EL (cell line): ENCODE results near the gene PC.

Experiments
- DNase-seq: peaks from one replicate; pipeline ENCODE4 v3.0.0-alpha.2; 2016

Gene PC

DNA sequence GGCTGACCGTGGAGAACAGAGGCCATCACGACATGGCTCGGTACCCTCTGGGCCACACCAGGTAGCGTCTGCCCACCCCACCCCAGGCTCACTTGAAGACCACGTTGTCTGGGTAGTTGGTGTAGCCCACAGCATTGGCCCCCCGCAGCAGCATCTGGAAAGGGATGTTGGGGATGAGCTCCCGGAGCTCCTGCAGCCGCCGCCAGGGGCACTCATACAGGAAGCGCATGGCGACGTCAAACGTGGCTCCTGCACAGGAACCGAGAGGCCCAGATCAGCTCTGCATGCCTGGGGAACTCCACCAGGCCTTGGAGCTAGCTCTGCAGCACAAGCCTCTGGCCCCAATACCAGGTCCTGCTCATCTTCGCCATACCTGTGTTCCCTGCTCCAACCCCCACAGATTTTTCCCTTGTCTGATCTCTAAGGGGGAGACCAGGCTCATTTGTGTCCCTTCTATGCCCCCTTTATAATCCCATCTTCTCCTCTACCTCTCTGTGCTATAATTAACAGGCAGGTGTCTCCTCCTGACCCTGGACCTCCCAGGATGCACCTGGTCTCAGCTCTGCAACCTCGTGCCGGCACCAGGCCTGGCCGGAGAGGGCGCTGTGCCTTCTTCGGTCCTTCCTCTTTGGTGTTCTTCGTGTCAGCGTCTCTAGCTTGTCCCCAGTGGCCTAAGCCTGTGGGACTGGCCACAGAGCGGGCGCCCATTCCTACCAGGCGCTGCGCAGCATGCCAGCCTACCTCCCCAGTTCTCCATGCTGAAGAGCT lies 106.3 kb downstream of the PC start:
- DNase-seq = no peak

- no peak for DNase-seq
Observed at GRCh38 chr11:66851239-66851596, 107.0 kb downstream of the PC start.

DNA sequence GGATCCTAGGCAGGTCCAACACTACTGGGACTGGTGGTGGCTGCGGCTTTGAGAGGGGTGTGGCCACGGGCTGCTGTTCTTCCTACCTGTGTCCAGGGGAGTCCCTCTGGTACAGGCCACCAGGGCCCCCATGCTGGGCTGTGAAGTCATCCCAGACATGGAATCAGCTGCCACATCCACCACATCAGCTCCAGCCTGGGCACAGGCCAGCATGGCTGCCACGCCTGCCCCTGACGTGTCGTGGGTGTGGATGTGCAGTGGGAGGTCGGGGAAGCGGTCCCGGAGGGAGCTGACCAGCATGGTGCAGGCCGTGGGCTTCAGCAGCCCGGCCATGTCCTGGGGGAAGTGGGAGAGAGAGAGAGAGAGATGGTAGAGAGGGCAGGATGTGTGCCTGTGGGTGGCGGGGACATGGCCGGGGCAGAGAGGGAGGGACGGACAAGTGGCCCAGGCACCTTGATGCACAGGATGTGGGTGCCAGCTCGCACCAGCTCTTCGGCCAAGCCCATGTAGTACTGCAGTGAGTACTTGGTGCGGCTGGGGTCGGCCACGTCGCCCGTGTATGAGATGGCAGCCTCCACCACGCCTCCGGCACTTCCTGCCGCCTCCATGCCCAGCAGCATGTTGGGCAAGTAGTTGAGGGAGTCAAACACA lies 107.5 kb downstream of the PC start:
- DNase-seq = no peak

DNA sequence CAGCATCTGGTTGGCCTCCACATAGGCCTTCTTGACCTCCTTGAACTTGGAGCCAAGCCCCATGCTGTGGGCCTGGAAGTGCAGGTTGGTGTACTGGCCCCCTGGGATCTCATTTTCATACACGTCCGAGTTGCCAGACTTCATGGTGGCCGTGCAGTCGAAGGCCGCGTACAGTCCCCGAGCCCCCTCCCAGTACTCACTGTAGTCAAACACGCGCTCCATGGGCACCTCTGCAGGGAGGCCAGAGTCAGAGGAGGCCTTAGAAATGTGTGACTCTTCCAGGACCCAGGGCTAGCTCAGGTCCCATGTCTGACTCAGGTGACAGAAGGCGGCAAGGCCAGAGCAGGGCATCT lies 108.0 kb downstream of the PC start:
- no peak for DNase-seq

DNA sequence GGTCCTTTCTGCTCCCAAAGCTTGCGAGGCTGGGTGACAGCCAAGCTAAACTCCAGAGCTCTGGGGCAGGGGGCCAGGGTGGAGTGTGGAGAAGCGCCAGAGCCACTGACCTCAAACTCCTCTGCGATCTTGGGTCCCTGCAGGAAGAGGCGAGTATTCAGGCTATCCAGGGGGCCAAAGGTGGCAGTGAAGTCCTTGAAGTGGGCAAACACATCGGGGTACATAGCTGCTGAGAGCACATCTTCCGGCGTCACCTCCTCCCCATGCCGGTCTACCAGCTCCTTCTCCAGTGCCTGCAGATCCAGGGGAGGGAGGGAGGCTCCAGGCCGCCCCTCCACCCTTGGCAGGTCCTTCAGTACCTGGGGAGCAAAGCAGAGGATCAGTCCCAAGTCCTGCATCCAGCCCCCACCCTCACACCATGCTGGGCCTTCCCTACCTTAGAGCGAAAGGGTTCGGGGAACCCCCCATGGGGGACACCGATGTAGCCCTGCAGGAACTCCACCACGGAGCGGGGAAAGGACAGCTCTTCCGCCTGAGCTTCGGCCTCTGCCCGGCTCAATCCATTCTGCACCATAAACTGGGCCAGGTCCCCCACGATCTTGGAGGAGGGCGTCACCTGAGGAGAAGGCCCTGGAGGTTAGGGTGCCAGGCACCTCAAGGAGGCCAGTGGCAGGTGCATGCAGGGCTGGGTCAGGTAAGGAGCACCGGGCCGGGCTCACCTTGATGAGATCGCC lies 108.5 kb downstream of the PC start:
- no peak for DNase-seq

DNA sequence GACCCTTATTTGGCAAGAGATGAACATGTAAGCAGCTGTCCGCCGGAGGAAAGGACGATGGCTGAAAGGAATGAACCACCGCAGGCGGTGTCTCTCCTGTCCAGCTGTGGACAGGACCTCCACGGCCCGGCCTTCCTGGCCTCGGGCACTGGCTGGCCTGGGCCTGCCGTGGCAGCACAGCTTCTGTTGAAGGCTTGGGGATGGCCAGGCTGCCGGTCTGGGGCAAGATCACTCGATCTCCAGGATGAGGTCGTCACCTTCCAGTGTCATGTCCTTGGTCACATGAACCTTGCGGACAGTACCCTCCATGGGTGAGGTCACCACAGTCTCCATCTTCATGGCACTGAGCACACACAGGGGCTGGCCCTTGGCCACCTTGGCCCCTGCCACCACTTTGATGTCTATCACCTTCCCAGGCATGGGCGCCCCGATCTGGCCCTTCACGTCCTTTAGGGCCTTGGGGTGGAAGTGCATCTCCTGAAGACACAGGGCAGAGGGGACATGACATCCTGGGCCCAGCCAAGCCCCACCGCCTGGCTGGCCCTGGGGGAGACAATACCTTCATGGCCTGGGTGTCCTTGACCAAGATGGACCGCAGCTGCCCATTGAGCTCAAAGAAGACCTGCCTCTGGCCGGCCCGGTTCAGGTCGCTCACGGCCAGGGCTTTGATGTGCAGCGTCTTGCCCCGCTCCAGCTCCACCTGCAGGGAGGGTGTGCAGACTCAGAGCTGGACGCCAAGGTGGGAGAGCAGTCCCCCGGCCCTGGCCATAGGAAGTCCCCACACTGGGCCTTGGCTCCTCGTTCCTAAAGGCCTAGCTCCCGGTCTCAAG lies 109.3 kb downstream of the PC start:
- DNase-seq = no peak

GRCh38 chr11:66847461-66848232 lies 110.5 kb downstream of the PC start:
- no peak for DNase-seq

DNA sequence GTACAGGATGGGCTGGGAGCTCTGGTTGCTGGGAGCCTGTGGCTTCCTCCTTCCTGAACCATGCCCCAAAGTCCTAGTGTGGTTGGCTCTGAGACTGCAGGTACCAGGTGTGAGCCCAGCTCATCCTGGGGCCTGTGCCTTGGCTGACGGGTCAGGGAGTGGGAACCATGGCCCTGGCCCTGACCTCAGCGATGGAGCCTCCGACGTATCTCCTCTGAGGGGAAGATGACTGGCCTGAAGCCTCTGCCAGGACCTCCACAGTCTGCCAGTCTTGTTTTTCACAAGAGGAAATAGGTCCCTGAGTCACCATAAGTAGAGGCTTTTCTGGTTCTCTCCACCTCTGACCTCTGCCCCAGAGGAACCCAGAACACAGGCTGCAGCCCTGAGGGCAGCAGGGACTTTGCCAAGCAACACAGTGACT lies 111.5 kb downstream of the PC start:
- DNase-seq = no peak

- DNase-seq = no peak
Observed at GRCh38 chr11:66845876-66846212, 112.3 kb downstream of the PC start.

DNA sequence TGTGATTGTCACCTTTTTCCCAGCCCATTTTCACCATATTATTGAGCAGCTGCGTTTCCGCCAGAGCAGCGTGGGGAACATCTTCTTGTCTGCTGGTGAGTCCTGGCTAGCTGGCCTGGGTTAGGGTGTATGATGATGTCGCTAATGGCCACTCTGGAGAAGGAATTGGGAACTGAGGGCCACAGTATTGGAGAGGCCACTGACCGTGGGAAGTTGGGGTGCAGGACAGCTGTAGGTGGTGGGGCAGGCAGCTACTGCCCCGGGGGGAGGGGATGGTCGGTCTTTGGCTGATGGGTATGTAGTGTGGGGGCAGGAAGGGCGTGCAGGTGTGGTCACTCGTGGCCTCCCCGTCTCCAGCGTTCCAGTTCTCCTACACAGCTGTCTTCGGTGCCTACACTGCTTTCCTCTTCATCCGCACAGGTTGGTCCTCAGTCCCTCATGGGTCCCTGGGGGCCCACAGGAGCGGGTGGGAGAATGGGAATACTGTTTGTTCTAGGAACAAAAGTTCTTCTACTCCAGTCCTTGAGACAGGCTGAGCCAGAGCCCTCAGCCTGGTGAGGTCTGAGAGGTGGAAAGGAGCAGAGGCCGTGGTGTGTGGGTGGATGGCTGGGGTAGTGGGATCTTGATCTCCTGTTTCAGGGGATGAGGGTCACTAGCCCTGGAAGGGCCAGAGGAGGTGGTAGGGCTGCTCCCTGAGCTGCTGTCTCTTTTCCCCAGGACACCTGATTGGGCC lies 112.9 kb downstream of the PC start:
- no peak for DNase-seq

DNA sequence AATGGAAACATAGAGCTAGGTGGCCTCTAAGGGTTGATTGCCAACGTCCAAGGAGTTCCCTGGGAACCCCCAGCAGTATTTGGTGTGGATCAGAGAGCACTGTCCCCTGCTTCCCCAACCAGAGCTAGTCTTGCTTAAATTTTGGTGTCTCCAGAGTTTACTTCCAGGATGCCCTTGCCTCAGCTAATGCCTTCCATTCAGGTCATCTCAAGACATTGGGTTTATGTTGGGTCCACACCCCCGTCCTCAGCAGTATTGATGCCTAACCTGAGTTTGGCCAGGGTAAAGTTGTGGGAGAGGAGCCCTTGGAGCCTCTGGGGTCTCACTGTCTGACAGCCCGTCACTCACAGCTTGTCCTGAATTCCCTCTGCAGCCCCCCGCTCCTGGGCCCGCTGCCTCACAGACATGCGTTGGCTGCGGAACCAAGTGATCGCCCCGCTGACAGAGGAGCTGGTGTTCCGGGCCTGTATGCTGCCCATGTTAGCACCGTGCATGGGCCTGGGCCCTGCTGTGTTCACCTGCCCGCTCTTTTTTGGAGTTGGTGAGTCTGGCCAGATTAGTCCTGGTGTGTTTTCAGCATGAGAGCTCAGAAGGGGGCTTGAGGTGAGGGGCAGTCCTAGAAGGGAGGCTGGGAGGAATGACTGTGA lies 113.6 kb downstream of the PC start:
- DNase-seq = no peak

DNA sequence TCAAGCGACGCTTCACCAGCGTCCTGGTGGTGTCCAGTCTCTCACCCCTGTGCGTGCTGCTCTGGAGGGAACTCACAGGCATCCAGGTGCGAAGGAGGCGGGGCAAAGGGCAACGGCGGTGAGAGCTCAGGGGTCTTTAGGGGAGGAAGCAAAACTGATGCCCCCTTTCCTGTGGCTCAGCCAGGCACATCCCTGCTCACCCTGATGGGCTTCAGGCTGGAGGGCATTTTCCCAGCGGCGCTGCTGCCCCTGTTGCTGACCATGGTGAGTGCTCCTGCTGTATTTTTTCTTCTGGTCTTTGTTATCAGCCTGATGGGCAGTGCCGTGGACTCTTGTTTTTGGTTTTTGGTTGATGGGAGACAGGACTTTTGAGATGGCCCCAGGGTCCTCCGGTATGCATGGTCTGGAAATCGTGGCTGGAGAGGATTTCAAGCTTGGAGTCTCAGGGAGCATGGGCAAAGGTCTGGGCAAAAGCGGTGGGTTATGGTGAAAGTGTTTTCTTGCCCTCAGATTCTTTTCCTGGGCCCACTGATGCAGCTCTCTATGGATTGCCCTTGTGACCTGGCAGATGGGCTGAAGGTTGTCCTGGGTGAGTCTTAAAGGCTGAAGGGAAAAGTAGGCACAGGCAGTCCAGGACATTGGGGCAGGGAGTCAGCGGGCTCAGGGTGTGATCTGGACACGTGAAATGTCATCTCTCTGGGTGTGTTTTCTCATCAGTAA lies 114.2 kb downstream of the PC start:
- DNase-seq = no peak

DNA sequence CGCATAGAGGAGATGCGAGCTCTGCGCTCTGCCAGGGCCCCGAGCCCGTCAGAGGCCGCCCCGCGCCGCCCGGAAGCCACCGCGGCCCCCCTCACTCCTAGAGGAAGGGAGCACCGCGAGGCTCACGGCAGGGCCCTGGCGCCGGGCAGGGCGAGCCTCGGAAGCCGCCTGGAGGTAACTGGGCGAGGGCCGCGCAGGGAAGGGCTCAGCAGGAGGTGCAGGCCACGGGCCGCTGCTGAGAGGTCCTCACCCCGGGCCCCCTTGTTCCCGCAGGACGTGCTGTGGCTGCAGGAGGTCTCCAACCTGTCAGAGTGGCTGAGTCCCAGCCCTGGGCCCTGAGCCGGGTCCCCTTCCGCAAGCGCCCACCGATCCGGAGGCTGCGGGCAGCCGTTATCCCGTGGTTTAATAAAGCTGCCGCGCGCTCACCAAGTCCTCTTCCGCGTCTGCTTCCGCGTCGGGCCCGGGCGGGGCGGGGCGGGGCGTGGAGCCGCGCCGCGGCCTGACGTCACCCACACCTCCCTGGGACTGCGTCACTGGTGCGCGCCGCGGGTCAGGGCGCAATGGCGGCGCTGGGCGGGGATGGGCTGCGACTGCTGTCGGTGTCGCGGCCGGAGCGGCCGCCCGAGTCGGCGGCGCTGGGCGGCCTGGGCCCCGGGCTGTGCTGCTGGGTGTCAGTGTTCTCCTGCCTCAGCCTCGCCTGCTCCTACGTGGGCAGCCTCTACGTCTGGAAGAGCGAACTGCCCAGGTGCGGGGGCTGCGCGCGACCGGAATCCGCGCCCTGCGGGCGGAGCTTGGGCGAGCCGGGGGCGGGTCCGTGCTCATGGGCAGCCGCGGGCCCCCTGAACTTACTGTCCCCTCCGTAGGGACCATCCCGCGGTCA lies 115.0 kb downstream of the PC start, which contains the start of gene RCE1:
TSS of gene RCE1 (plus strand) at position 546 of the 880 bp plus-strand sequence. CDS start at position 561, 15 bp downstream.
- DNase-seq = peak; percentile 88

DNA sequence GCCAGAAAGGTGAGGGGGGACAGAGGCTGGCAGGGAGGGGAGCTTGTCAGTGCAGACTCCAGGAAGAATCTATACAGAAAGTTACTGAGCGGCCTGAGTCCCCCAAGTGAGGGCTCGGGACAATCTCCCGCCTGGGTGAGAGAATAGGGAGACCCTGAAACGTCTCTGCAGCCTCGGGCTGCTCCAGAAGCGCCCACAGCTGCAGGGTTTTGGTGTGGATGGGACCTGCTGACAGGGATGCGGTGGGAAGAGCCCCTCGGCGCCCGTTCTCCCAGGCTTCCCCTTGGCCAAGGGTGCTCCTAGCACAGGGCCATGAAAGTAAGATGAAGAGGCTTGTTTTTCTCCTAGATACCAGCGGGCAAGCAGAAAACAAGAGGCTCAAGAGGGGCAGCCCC lies 115.7 kb downstream of the PC start:
- no peak for DNase-seq

GRCh38 chr11:66841861-66842260 lies 116.3 kb downstream of the PC start:
- DNase-seq = no peak

DNA sequence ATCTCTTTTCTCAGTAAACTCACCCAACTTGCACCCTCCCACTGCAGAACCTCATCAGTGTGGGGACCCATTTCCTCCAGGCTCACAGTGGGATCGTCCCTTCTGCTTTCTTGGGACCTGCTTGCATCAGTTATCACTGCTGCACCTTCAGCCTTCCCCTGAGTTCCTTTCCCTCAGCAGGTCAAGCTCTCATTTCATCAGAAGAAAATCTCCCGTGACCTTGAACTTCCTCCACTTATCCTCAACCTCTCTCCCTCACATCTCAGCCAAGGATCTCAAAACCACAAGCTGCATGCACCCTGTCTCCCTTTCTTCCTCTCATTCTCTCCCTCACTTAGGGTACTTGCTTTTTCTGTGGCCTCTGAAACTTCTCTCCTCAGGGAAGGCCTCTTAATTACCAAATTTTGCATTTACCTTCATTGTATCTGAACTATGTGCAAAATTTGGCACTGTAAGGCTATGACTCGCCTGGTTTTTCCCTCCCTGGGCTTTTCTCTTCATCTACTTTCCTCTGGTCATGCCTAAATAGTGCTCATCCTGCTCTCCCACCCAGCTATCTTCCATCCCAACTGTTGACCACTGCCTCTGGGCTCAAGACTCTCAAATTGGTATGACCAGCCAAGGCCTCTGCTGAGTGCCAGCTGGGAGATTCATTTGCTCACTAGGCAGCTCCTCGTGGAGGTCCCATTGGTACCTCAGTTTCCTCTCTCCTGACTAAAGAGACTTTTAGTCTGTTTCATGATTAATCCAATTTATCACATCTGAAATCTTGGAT lies 117.7 kb downstream of the PC start:
- DNase-seq = no peak

DNA sequence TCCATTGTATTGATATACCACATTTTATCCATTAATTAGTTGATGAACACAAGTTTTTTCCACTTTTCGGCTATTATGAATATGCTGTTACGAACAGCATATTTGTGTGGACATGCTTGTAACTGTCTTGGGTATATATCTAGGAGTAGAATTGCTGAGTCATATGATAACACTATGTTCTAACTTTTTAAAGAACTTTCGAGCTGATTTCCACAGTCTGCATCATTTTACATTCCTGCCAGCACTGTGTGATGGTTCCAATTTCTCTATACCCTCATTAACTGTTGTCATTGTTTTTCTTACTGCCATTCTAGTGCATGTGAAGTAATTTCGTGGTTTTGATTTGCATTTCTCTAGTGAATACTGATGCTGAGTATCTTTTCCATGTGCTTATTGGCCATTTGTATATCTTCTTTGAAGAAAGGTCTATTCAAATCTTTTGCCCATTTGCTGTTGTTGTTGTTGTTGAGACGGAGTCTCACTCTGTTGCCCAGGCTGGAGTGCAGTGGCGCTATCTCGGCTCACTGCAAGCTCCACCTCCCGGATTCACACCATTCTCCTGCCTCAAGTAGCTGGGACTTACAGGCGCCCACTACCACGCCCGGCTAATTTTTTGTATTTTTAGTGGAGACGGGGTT lies 122.3 kb downstream of the PC start:
- DNase-seq = no peak

DNA sequence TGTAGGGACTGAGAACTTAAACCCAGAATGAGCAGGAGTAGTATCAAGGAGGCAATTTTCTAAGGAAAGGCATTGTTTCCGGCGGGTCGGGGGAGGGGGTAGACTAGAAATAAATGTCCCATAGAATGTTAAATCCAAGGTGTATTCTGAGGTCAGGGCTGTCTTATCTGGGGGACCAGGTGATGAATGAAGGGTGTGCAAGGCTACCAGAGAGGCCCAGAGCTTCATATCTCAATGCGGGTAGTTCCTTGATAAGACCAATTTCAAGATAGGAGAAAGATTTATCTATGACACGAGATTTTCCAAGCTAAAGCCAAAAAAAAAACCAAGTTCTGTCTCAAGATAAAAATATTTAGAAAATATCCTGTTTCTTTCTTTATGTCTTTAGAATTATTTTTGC lies 123.2 kb downstream of the PC start:
- no peak for DNase-seq
